Measurements from ENCODE around the gene HNRNPH1.
"Not testable (repeated sequence)": the region's sequence is repeated elsewhere in the genome, so short reads cannot be mapped to it uniquely, and the experiment has no call there.

The HNRNPH1 gene

GRCh38 chr5:179642626-179643025 is 19.2 kb upstream of the HNRNPH1 start:
- not testable (repeated sequence) for H3K9me3 ChIP-seq (ENCODE audit: control insufficient read depth, low read length); H3K4me3 ChIP-seq (ENCODE audit: low read length); H3K9ac ChIP-seq (ENCODE audit: low read length); H3K4me1 ChIP-seq (ENCODE audit: control insufficient read depth, insufficient read depth, low read length); H3K27me3 ChIP-seq (ENCODE audit: control insufficient read depth, insufficient read depth, low read length); H3K36me3 ChIP-seq (ENCODE audit: control insufficient read depth, insufficient read depth, low read length)

- H3K36me3 ChIP-seq (ENCODE audit: control insufficient read depth, insufficient read depth, low read length); H3K27me3 ChIP-seq (ENCODE audit: control insufficient read depth, insufficient read depth, low read length); H3K9me3 ChIP-seq (ENCODE audit: control insufficient read depth, low read length); H3K4me1 ChIP-seq (ENCODE audit: control insufficient read depth, insufficient read depth, low read length); H3K9ac ChIP-seq (ENCODE audit: low read length); H3K4me3 ChIP-seq (ENCODE audit: low read length): not testable (repeated sequence)
Observed at GRCh38 chr5:179641745-179642144, 18.3 kb upstream of the HNRNPH1 start.

GRCh38 chr5:179639296-179639695 is 15.8 kb upstream of the HNRNPH1 start:
- not testable (repeated sequence) for H3K4me3 ChIP-seq (ENCODE audit: low read length); H3K9me3 ChIP-seq (ENCODE audit: control insufficient read depth, low read length); H3K36me3 ChIP-seq (ENCODE audit: control insufficient read depth, insufficient read depth, low read length); H3K9ac ChIP-seq (ENCODE audit: low read length); H3K4me1 ChIP-seq (ENCODE audit: control insufficient read depth, insufficient read depth, low read length); H3K27me3 ChIP-seq (ENCODE audit: control insufficient read depth, insufficient read depth, low read length)

GRCh38 chr5:179634370-179635172 is 11.1 kb upstream of the HNRNPH1 start:
- not testable (repeated sequence) for H3K4me1 ChIP-seq (ENCODE audit: control insufficient read depth, insufficient read depth, low read length); H3K4me3 ChIP-seq (ENCODE audit: low read length); H3K9me3 ChIP-seq (ENCODE audit: control insufficient read depth, low read length); H3K9ac ChIP-seq (ENCODE audit: low read length); H3K27me3 ChIP-seq (ENCODE audit: control insufficient read depth, insufficient read depth, low read length); H3K36me3 ChIP-seq (ENCODE audit: control insufficient read depth, insufficient read depth, low read length)

GRCh38 chr5:179633501-179634369 is 10.3 kb upstream of the HNRNPH1 start:
- H3K36me3 ChIP-seq (ENCODE audit: control insufficient read depth, insufficient read depth, low read length); H3K4me1 ChIP-seq (ENCODE audit: control insufficient read depth, insufficient read depth, low read length); H3K27me3 ChIP-seq (ENCODE audit: control insufficient read depth, insufficient read depth, low read length); H3K4me3 ChIP-seq (ENCODE audit: low read length); H3K9me3 ChIP-seq (ENCODE audit: control insufficient read depth, low read length): not testable (repeated sequence)
- H3K9ac ChIP-seq (ENCODE audit: low read length), result peak overlapping the region; percentile 43

- Histone ChIP-seq H3K4me1 (ENCODE audit: control insufficient read depth, insufficient read depth, low read length) (peaks cover 26% of the 10 kb centered on the region), H3K36me3 (ENCODE audit: control insufficient read depth, insufficient read depth, low read length) (peaks cover 4% of the 10 kb centered on the region), H3K9ac (ENCODE audit: low read length) (peak overlapping the region; percentile 88), H3K27me3 (ENCODE audit: control insufficient read depth, insufficient read depth, low read length) (no peaks in the 10 kb centered on the region), H3K4me3 (ENCODE audit: low read length) (peak overlapping the region; percentile 93), H3K9me3 (ENCODE audit: control insufficient read depth, low read length) (no peaks in the 10 kb centered on the region)
Observed at GRCh38 chr5:179624841-179625271, 1.4 kb upstream of the HNRNPH1 start.

GRCh38 chr5:179623906-179624741 is 653 bp upstream of the HNRNPH1 start:
- no peaks in the 10 kb centered on the region for H3K27me3 ChIP-seq (ENCODE audit: control insufficient read depth, insufficient read depth, low read length)
- H3K9me3 ChIP-seq (ENCODE audit: control insufficient read depth, low read length), result no peaks in the 10 kb centered on the region
- H3K9ac ChIP-seq (ENCODE audit: low read length), result peak overlapping the region; percentile 88

GRCh38 chr5:179621551-179622214 is 1.8 kb downstream of the HNRNPH1 start:
- Histone ChIP-seq H3K4me3 (ENCODE audit: low read length) (peak overlapping the region; percentile 3), H3K36me3 (ENCODE audit: control insufficient read depth, insufficient read depth, low read length) (peaks cover 4% of the 10 kb centered on the region), H3K9ac (ENCODE audit: low read length) (peak overlapping the region; percentile 64), H3K4me1 (ENCODE audit: control insufficient read depth, insufficient read depth, low read length) (peaks cover 33% of the 10 kb centered on the region), H3K27me3 (ENCODE audit: control insufficient read depth, insufficient read depth, low read length) (no peaks in the 10 kb centered on the region), H3K9me3 (ENCODE audit: control insufficient read depth, low read length) (no peaks in the 10 kb centered on the region)

More at GRCh38 chr5:179623906-179624741, 653 bp upstream of the HNRNPH1 start:
- Histone ChIP-seq H3K36me3 (ENCODE audit: control insufficient read depth, insufficient read depth, low read length) (peaks cover 4% of the 10 kb centered on the region), H3K4me3 (ENCODE audit: low read length) (peak overlapping the region; percentile 93), H3K4me1 (ENCODE audit: control insufficient read depth, insufficient read depth, low read length) (peaks cover 30% of the 10 kb centered on the region)

- Histone ChIP-seq H3K4me1 (ENCODE audit: control insufficient read depth, insufficient read depth, low read length) (peaks cover 33% of the 10 kb centered on the region), H3K9me3 (ENCODE audit: control insufficient read depth, low read length) (no peaks in the 10 kb centered on the region), H3K9ac (ENCODE audit: low read length) (peak overlapping the region; percentile 64), H3K4me3 (ENCODE audit: low read length) (peak overlapping the region; percentile 21), H3K27me3 (ENCODE audit: control insufficient read depth, insufficient read depth, low read length) (no peaks in the 10 kb centered on the region), H3K36me3 (ENCODE audit: control insufficient read depth, insufficient read depth, low read length) (peaks cover 10% of the 10 kb centered on the region)
Observed at GRCh38 chr5:179620703-179621350, 2.6 kb downstream of the HNRNPH1 start.

GRCh38 chr5:179620293-179620692 is 3.2 kb downstream of the HNRNPH1 start:
- peak overlapping the region; percentile 64 for H3K9ac ChIP-seq (ENCODE audit: low read length)
- no peaks in the 10 kb centered on the region for H3K9me3 ChIP-seq (ENCODE audit: control insufficient read depth, low read length)
- H3K36me3 ChIP-seq (ENCODE audit: control insufficient read depth, insufficient read depth, low read length), result peaks cover 11% of the 10 kb centered on the region
- peak overlapping the region; percentile 21 for H3K4me3 ChIP-seq (ENCODE audit: low read length)
- H3K27me3 ChIP-seq (ENCODE audit: control insufficient read depth, insufficient read depth, low read length), result no peaks in the 10 kb centered on the region
- H3K4me1 ChIP-seq (ENCODE audit: control insufficient read depth, insufficient read depth, low read length), result peaks cover 33% of the 10 kb centered on the region

- H3K4me1 ChIP-seq (ENCODE audit: control insufficient read depth, insufficient read depth, low read length), result peaks cover 31% of the 10 kb centered on the region
- H3K9ac ChIP-seq (ENCODE audit: low read length), result no peak overlapping the region
- H3K9me3 ChIP-seq (ENCODE audit: control insufficient read depth, low read length), result no peaks in the 10 kb centered on the region
- H3K4me3 ChIP-seq (ENCODE audit: low read length), result no peak overlapping the region
- H3K36me3 ChIP-seq (ENCODE audit: control insufficient read depth, insufficient read depth, low read length), result peaks cover 13% of the 10 kb centered on the region
- H3K27me3 ChIP-seq (ENCODE audit: control insufficient read depth, insufficient read depth, low read length), result no peaks in the 10 kb centered on the region
Observed at GRCh38 chr5:179619776-179620175, 3.7 kb downstream of the HNRNPH1 start.
